HepG2 (cell line): ENCODE data around the gene CATSPERD. TPM values are rescaled to one million over a fixed set of nuclear protein-coding genes. Genes with fewer than 3 reads are reported as not detected.
A peak's percentile ranks its signal among the peaks of the same experiment; 100 is the strongest.

Experiments
- AKAP8 ChIP-seq: sonication (generic); formaldehyde crosslinking; IDR thresholded peaks from 2 replicates; pipeline ENCODE4 v1.5.1; 2020; ENCODE audit warnings: mild to moderate bottlenecking, missing genetic modification reagents
- BRD4 ChIP-seq: sonication (generic); formaldehyde crosslinking; IDR thresholded peaks from 2 replicates; pipeline ENCODE4 v1.4.0; 2020; ENCODE audit warnings: missing genetic modification reagents
- ELF1 ChIP-seq: sonication (generic); formaldehyde crosslinking; IDR thresholded peaks from 2 replicates; pipeline ENCODE4 v1.4.0; 2020; ENCODE audit warnings: missing genetic modification reagents
- FOSL2 ChIP-seq: sonication (generic); formaldehyde crosslinking; IDR thresholded peaks from 2 replicates; pipeline ENCODE4 v1.4.0; 2020; ENCODE audit warnings: missing genetic modification reagents
- IRX3 ChIP-seq: sonication (generic); formaldehyde crosslinking; IDR thresholded peaks from 2 replicates; pipeline ENCODE4 v1.8.1; 2023; ENCODE audit warnings: mild to moderate bottlenecking, low read depth, missing genetic modification reagents, borderline replicate concordance
- KLF12 ChIP-seq: sonication (generic); formaldehyde crosslinking; IDR thresholded peaks from 2 replicates; pipeline ENCODE4 v1.4.0; 2020; ENCODE audit warnings: missing genetic modification reagents, borderline replicate concordance
- MYNN ChIP-seq: sonication (generic); formaldehyde crosslinking; IDR thresholded peaks from 2 replicates; pipeline ENCODE4 v1.4.0; 2020; ENCODE audit warnings: mild to moderate bottlenecking, low read depth, missing genetic modification reagents
- NFE2 ChIP-seq: sonication (generic); formaldehyde crosslinking; IDR thresholded peaks from 2 replicates; pipeline ENCODE4 v1.4.0; 2020; ENCODE audit warnings: missing genetic modification reagents
- RAD21 ChIP-seq: fragments of 450-650 bp; formaldehyde crosslinking; IDR thresholded peaks from 2 replicates; pipeline ENCODE4 v1.5.0; 2020; ENCODE audit warnings: mild to moderate bottlenecking
- RARA ChIP-seq: IDR thresholded peaks from 2 replicates; pipeline ENCODE4 v1.6.1; 2016; ENCODE audit warnings: missing genetic modification reagents, missing compliant biosample characterization
- SIX4 ChIP-seq: sonication (generic); formaldehyde crosslinking; IDR thresholded peaks from 2 replicates; pipeline ENCODE4 v1.4.0; 2020; ENCODE audit warnings: missing genetic modification reagents
- SP1 ChIP-seq, 2 experiments: fragments of 450-650 bp in 1 of 2; sonication (generic) in 1 of 2; formaldehyde crosslinking in 1 of 2; IDR thresholded peaks; 2 replicates each; pipeline versions ENCODE4 v1.4.0 to v1.6.1; 2016 to 2020; ENCODE audit warnings: missing genetic modification reagents in 1 of 2
- TCF7L2 ChIP-seq: IDR thresholded peaks from 2 replicates; pipeline ENCODE4 v1.6.1; 2011; ENCODE audit warnings: mild to moderate bottlenecking, low read depth, low read length, moderate library complexity
- TEAD3 ChIP-seq: optimal IDR thresholded peaks from 2 replicates; pipeline ENCODE3; 2016; ENCODE audit warnings: borderline replicate concordance
- ZBTB20 ChIP-seq: sonication (generic); formaldehyde crosslinking; IDR thresholded peaks from 2 replicates; pipeline ENCODE4 v1.8.1; 2023; ENCODE audit warnings: missing genetic modification reagents, low read depth, mild to moderate bottlenecking, borderline replicate concordance
- ZHX2 ChIP-seq, 2 experiments: sonication (generic) in 1 of 2; formaldehyde crosslinking in 1 of 2; IDR thresholded peaks; 2 replicates each; pipeline versions ENCODE4 v1.6.1 to v1.9.0; 2014 to 2022; ENCODE audit warnings: antibody characterized with exemption in 1 of 2, borderline replicate concordance in 1 of 2, inconsistent platforms in 1 of 2, low read depth in 1 of 2, missing genetic modification reagents in 1 of 2
- ZNF431 ChIP-seq: sonication (generic); formaldehyde crosslinking; IDR thresholded peaks from 2 replicates; pipeline ENCODE4 v1.9.0; 2022; ENCODE audit warnings: missing genetic modification reagents, low read depth, mild to moderate bottlenecking, borderline replicate concordance
- ZNF878 ChIP-seq: sonication (generic); formaldehyde crosslinking; IDR thresholded peaks from 2 replicates; pipeline ENCODE4 v1.8.1; 2023; ENCODE audit warnings: mild to moderate bottlenecking, missing genetic modification reagents, moderate library complexity
- ZZZ3 ChIP-seq: sonication (generic); formaldehyde crosslinking; IDR thresholded peaks from 2 replicates; pipeline ENCODE4 v1.4.0; 2020; ENCODE audit warnings: missing genetic modification reagents, mild to moderate bottlenecking, borderline replicate concordance
- polyA plus RNA-seq, 8 experiments: library from polyadenylated mRNA; depleted of rRNA in 3 of 8; stranded (reverse) in 7 of 8; unstranded in 1 of 8; fragments of >200 nt; fragmentation: Illumina TruSeq in 4 of 8; extraction: Trizol in 4 of 8; gene quantifications; 2 replicates each; pipeline versions ENCODE4 v1.2.1 to v1.2.3, GENCODE V29; 2011 to 2016; ENCODE audit warnings: low read depth in 4 of 8, missing spikeins in 1 of 8, mixed read lengths in 1 of 8; ENCODE audit not compliant: insufficient read depth in 1 of 8
- total RNA-seq, 5 experiments: library from RNA; depleted of rRNA; stranded (reverse); fragments of >200 nt; fragmentation: Illumina TruSeq; extraction: Trizol; gene quantifications; 2 replicates each; pipeline ENCODE4 v1.2.3, GENCODE V29; 2016; ENCODE audit warnings: low read depth in 1 of 5
- TF ChIP-seq, protein P1 (sequence below): sonication (generic); formaldehyde crosslinking; IDR thresholded peaks from 2 replicates; pipeline ENCODE4 v1.8.0; 2022; ENCODE audit warnings: mild to moderate bottlenecking, missing genetic modification reagents, moderate library complexity
- TF ChIP-seq, protein P2 (sequence below): sonication (generic); formaldehyde crosslinking; IDR thresholded peaks from 2 replicates; pipeline ENCODE4 v1.4.0; 2020; ENCODE audit warnings: missing genetic modification reagents

The CATSPERD gene
- total and polyA plus RNA-seq, 2 of the 13 experiments (the other 11 are each of a cell fraction or from before 2014, with no cell fraction given), result 0.04 TPM; not detected in 1

DNA sequence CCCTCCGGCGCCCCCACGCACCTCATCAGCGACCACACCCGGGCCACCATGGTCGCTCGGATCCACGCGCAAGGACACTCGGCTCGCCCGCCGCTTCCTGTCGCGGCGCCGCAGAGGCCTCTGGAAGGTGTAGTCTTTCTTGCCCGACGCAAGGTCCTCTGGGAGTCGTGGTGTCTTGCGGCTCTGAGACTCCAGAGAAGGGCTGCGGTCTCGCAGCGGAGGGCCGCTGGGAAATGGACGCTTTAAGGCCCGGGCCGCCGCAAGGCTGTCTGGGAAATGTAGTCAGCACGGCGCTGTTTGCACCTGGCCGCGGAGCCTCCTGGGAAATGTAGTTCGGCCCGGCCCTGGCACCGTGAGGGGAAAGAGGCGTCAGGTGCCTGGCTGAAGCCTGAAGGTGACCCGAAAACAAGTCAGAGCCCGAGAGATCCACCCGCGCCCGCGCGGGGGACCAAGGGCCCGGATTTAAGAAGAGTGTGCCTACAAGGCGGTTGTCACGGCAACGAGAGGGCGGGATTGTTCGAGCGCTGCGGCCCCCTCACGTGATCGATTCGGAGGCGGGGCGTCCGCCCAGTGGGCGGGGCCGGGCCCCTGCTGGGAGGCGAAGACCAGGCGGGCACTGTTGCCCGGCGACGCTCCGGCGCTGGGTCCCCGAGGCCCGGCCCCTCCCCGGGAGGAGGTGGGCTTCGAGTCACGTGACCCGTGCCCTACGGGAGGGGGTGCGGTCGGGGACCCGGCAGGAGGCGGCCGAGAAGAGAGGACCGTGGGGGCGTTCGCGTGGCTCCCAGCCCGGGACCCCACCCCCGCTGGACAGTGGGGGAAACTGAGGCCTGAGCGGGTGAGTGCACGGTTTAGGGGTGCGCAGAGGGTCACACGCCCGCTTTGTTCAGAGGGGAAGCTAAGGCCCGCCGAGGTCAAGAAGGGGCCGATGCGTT is 39.7 kb upstream of the CATSPERD start, which contains the start of the genes HSD11B1L and MICOS13 (continued):
- TF ChIP-seq, protein P1, sequence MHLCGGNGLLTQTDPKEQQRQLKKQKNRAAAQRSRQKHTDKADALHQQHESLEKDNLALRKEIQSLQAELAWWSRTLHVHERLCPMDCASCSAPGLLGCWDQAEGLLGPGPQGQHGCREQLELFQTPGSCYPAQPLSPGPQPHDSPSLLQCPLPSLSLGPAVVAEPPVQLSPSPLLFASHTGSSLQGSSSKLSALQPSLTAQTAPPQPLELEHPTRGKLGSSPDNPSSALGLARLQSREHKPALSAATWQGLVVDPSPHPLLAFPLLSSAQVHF, result no peak
- TF ChIP-seq ZHX2 (IDR thresholded peaks at IDR 0.05; ENCODE audit: low read depth), result peak; percentile 92
- TF ChIP-seq ZHX2 (CRISPR knock-in tag; IDR thresholded peaks at IDR 0.05; ENCODE audit: borderline replicate concordance), result no peak
- TF ChIP-seq FOSL2, result peak; percentile 51
- TF ChIP-seq BRD4 (CRISPR knock-in tag), result peak; percentile 54; the same call in 1 of the 2 replicates
- no peak for TF ChIP-seq SIX4 (CRISPR knock-in tag)
- TF ChIP-seq MYNN (CRISPR knock-in tag), result no peak
- 0 out of 2 replicates have a peak, but pooled peaks have one; percentile 30 for TF ChIP-seq RAD21 (CRISPR knock-in tag)
- no peak for TF ChIP-seq AKAP8 (CRISPR knock-in tag)
- no peak for TF ChIP-seq TCF7L2
- peak; percentile 47; the same call in 1 of the 2 replicates for TF ChIP-seq ZZZ3 (CRISPR knock-in tag)
- no peak for TF ChIP-seq SP1 (IDR thresholded peaks at IDR 0.05)
- TF ChIP-seq SP1 (CRISPR knock-in tag; IDR thresholded peaks at IDR 0.05), result peak; percentile 78
- no peak for TF ChIP-seq NFE2 (CRISPR knock-in tag)
- TF ChIP-seq KLF12 (CRISPR knock-in tag), result no peak; the same call in 1 of the 2 replicates
- TF ChIP-seq ZNF431 (CRISPR knock-in tag), result no peak
- TF ChIP-seq ZNF878 (CRISPR knock-in tag), result no peak
- no peak for TF ChIP-seq TEAD3
- TF ChIP-seq, protein P2, sequence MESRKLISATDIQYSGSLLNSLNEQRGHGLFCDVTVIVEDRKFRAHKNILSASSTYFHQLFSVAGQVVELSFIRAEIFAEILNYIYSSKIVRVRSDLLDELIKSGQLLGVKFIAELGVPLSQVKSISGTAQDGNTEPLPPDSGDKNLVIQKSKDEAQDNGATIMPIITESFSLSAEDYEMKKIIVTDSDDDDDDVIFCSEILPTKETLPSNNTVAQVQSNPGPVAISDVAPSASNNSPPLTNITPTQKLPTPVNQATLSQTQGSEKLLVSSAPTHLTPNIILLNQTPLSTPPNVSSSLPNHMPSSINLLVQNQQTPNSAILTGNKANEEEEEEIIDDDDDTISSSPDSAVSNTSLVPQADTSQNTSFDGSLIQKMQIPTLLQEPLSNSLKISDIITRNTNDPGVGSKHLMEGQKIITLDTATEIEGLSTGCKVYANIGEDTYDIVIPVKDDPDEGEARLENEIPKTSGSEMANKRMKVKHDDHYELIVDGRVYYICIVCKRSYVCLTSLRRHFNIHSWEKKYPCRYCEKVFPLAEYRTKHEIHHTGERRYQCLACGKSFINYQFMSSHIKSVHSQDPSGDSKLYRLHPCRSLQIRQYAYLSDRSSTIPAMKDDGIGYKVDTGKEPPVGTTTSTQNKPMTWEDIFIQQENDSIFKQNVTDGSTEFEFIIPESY (CRISPR knock-in tag), result no peak
- no peak for TF ChIP-seq RARA (CRISPR knock-in tag)
- no peak for TF ChIP-seq ZBTB20 (CRISPR knock-in tag)
- TF ChIP-seq IRX3, result no peak
- peak; percentile 97 for TF ChIP-seq ELF1 (CRISPR knock-in tag)
